ENCODE results near the gene C1QTNF5.

- TF ChIP-seq CTCF (IDR thresholded peaks at IDR 0.05) = no peak
- TF ChIP-seq EZH2 (IDR thresholded peaks at IDR 0.05) = no peak
- no peak for TF ChIP-seq EZH2phosphoT487 (IDR thresholded peaks at IDR 0.05)
These were observed 41.4 kb upstream of the C1QTNF5 start for GRCh38 chr11:119382101-119382500.
